Measurements from ENCODE around the gene POLE3. TPM values are rescaled to one million over a fixed set of nuclear protein-coding genes. Genes with fewer than 3 reads are reported as not detected.

The POLE3 gene
- total and polyA plus RNA-seq, 9 of the 15 experiments (the other 6 are each of a cell fraction or from before 2014, with no cell fraction given) = 52.6 to 179 (median 110) TPM

DNA sequence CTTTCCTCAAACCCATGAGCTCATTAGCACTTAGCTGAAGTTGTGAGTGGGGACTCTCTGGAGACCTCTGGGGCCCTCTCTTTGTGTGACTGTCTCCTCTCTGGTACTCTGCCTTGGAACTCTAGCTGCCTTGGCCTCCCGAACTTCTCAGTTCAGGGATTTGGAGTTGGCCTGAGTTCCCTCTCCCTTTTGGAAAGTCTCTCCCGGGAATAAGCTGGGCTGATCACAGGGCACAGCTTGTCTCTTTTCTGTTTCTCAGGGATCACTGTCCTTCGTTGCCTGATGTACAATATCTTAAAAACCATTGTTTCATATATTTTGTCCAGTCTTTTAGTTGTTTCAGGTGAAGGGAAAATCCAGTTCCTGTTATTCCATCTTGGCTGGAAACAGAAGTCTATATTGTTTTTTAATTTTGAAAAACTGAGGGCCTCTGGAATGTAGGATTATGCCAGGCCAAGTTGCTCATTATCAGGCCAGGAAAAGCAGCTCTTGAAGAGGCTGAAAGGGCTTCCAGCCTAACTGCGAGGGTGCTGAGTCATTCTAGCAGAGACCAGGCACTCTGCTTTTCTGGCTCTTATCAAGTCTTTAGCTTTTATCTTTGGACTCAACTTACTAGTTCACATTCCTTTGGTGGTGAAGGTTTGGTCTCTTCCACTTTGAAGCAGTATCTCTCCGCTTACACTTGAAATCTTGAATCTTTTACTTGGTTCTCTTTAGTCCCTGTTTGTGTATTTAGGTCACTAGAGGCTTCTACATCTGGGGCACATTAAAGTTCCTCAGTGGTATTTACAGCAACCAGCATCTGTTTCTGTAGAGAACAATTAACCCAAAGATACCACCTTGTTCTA is 44.7 kb upstream of the POLE3 start (continued):
- TF ChIP-seq ZNF407 (IDR thresholded peaks at IDR 0.05; ENCODE audit: low read depth) (no peak), CBX1 (IDR thresholded peaks at IDR 0.05; ENCODE audit: low read depth) (no peak), BDP1 (IDR thresholded peaks at IDR 0.05; ENCODE audit: insufficient read depth, insufficient read length) (no peak), ZNF592 (IDR thresholded peaks at IDR 0.05) (peak; percentile 65; the same call in 1 of the 2 replicates), ZFP1 (CRISPR knock-in tag; IDR thresholded peaks at IDR 0.05) (no peak), ETV6 (IDR thresholded peaks at IDR 0.05; ENCODE audit: borderline replicate concordance in 1 of 2, low read depth in 2 of 2, low read length in 1 of 2) (no peak), ETV6 (CRISPR knock-in tag; IDR thresholded peaks at IDR 0.05; ENCODE audit: borderline replicate concordance) (no peak)
- TF ChIP-seq, protein P1, sequence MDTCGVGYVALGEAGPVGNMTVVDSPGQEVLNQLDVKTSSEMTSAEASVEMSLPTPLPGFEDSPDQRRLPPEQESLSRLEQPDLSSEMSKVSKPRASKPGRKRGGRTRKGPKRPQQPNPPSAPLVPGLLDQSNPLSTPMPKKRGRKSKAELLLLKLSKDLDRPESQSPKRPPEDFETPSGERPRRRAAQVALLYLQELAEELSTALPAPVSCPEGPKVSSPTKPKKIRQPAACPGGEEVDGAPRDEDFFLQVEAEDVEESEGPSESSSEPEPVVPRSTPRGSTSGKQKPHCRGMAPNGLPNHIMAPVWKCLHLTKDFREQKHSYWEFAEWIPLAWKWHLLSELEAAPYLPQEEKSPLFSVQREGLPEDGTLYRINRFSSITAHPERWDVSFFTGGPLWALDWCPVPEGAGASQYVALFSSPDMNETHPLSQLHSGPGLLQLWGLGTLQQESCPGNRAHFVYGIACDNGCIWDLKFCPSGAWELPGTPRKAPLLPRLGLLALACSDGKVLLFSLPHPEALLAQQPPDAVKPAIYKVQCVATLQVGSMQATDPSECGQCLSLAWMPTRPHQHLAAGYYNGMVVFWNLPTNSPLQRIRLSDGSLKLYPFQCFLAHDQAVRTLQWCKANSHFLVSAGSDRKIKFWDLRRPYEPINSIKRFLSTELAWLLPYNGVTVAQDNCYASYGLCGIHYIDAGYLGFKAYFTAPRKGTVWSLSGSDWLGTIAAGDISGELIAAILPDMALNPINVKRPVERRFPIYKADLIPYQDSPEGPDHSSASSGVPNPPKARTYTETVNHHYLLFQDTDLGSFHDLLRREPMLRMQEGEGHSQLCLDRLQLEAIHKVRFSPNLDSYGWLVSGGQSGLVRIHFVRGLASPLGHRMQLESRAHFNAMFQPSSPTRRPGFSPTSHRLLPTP (IDR thresholded peaks at IDR 0.05; ENCODE audit: borderline replicate concordance, extremely low read depth, insufficient read length) = no peak
- TF ChIP-seq, protein P2, sequence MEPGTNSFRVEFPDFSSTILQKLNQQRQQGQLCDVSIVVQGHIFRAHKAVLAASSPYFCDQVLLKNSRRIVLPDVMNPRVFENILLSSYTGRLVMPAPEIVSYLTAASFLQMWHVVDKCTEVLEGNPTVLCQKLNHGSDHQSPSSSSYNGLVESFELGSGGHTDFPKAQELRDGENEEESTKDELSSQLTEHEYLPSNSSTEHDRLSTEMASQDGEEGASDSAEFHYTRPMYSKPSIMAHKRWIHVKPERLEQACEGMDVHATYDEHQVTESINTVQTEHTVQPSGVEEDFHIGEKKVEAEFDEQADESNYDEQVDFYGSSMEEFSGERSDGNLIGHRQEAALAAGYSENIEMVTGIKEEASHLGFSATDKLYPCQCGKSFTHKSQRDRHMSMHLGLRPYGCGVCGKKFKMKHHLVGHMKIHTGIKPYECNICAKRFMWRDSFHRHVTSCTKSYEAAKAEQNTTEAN (CRISPR knock-in tag; IDR thresholded peaks at IDR 0.05) = no peak
